NCI-H146 (cell line): ENCODE results near the gene VPS25.
"Not testable (repeated sequence)": the region's sequence is repeated elsewhere in the genome, so short reads cannot be mapped to it uniquely, and the experiment has no call there.

Experiments
- DNase-seq: peaks from one replicate; lab custom pipeline; 2025; lab: John Stamatoyannopoulos, UW

The VPS25 gene

GRCh38 chr17:42768006-42768405, 5.2 kb upstream of the VPS25 start:
- not testable (repeated sequence) for DNase-seq

- not testable (repeated sequence) for DNase-seq
These were observed 3.3 kb upstream of the VPS25 start for GRCh38 chr17:42769964-42770363.

- DNase-seq: no peak
These were observed 332 bp upstream of the VPS25 start for GRCh38 chr17:42772945-42773289.

- DNase-seq: no peak
These were observed 957 bp downstream of the VPS25 start for GRCh38 chr17:42774066-42774745.

- no peak for DNase-seq
These were observed 2.4 kb downstream of the VPS25 start for GRCh38 chr17:42775534-42776098.

GRCh38 chr17:42778570-42778969, 5.3 kb downstream of the VPS25 start:
- no peak for DNase-seq

GRCh38 chr17:42779304-42779935, 6.2 kb downstream of the VPS25 start:
- DNase-seq: no peak

- peak; percentile 43 for DNase-seq
These were observed 6.9 kb downstream of the VPS25 start, which contains the start of gene WNK4 for GRCh38 chr17:42779936-42780850. Gene WNK4 (plus strand): TSS chr17:42780610. CDS start chr17:42780699, 89 bp downstream.

GRCh38 chr17:42780851-42781638, 7.8 kb downstream of the VPS25 start:
- DNase-seq: no peak

- DNase-seq: no peak
These were observed 8.5 kb downstream of the VPS25 start for GRCh38 chr17:42781639-42782165.

- no peak for DNase-seq
These were observed 9.2 kb downstream of the VPS25 start for GRCh38 chr17:42782166-42783061.

GRCh38 chr17:42783062-42783790, 10.0 kb downstream of the VPS25 start:
- DNase-seq: no peak

GRCh38 chr17:42783791-42784138, 10.5 kb downstream of the VPS25 start:
- DNase-seq: no peak

GRCh38 chr17:42784409-42784808, 11.2 kb downstream of the VPS25 start:
- no peak for DNase-seq

- peak; percentile 12 for DNase-seq
These were observed 11.8 kb downstream of the VPS25 start for GRCh38 chr17:42784811-42785592.

GRCh38 chr17:42787266-42787665, 14.0 kb downstream of the VPS25 start:
- DNase-seq: no peak

- DNase-seq: no peak
These were observed 18.7 kb downstream of the VPS25 start for GRCh38 chr17:42791948-42792347.

- no peak for DNase-seq
These were observed 19.3 kb downstream of the VPS25 start for GRCh38 chr17:42792545-42792944.

GRCh38 chr17:42795061-42795460, 21.8 kb downstream of the VPS25 start:
- no peak for DNase-seq
